RKO (cell line): ENCODE data around the gene SPPL2A.
"Not testable (repeated sequence)": the region's sequence is repeated elsewhere in the genome, so short reads cannot be mapped to it uniquely, and the experiment has no call there.

ENCODE experiments used
- DNase-seq: peaks from one replicate; pipeline ENCODE4 v3.0.0-alpha.2; 2016; ENCODE audit warnings: low spot score

The SPPL2A gene, protein sequence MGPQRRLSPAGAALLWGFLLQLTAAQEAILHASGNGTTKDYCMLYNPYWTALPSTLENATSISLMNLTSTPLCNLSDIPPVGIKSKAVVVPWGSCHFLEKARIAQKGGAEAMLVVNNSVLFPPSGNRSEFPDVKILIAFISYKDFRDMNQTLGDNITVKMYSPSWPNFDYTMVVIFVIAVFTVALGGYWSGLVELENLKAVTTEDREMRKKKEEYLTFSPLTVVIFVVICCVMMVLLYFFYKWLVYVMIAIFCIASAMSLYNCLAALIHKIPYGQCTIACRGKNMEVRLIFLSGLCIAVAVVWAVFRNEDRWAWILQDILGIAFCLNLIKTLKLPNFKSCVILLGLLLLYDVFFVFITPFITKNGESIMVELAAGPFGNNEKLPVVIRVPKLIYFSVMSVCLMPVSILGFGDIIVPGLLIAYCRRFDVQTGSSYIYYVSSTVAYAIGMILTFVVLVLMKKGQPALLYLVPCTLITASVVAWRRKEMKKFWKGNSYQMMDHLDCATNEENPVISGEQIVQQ

DNA sequence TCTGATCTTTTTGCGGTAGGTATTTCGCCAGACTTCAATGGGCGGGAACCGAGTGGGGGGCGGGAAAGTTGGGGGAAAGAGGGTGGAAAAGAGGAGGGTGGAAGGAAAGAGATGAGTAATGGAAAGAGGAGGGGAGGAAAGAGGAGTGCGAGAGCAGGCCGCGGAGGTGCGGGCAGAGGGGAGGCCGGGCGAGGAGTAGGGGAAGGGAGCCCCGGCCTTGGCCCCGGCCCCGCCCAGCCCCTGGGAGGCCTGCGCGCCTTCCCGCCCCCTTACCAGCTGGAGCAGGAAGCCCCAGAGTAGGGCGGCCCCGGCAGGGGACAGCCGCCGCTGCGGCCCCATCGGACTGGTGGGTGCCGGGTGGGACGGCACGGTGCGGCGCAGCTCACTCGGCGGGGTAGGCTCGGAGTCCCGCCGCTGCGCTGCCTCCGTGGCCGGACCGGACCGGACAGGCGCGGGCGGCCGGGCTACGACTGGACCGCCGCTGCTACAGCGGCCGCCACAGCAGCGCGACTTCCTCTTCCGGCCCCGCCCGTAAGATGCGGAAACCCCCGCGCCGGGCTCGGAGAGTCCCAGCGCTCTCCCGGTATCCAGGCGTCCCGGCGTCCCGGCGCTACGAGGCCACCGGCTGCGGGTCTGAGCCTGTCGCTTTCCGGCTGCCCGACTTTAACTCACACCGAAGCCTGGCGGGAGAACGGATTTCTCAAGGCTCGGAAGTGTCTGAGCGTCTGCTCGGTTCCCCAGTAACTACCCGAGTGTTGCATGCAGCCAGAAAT is at the start of gene SPPL2A:
SPPL2A (minus strand) TSS at position 512 of the 773 bp plus-strand sequence; CDS start at position 339, 173 bp downstream.
- peak; percentile 91 for DNase-seq

DNA sequence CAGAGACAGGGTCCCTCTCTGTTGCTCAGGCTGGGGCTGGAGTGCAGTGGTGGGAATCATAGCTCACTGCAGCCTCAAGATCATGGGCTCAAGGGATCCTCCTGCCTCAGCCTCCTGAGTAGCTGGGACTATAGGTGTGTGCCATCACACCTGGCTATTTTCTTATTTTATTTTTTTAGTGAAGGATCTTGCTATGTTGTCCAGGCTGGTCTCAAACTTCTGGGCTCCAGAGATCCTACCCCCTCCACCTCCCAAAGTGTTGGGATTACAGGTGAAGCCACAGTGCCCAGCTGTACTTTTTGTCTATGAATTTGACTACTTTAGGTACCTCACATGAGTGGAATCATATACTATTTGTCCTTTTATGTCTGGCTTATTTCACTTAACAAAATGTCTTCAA is 49.1 kb upstream of the SPPL2A start:
- DNase-seq: no peak

DNA sequence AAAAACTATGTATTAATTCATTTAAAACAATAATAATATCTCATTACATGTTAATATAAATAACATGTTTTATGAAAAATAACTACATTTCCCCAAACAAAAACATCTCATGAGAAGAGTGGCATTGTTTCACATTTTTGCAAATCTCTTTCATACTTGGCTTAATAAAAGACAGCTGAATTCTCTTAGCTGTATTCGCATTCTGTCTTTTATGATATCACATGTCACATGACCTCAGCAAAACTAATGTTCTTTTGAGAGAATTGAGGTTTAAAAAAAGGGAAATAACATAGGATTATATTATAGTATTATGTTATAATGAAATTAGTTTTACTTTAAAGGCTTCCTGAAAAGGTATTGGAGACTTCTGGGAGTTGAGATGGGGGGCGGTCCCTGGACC is 48.4 kb upstream of the SPPL2A start:
- DNase-seq: no peak

DNA sequence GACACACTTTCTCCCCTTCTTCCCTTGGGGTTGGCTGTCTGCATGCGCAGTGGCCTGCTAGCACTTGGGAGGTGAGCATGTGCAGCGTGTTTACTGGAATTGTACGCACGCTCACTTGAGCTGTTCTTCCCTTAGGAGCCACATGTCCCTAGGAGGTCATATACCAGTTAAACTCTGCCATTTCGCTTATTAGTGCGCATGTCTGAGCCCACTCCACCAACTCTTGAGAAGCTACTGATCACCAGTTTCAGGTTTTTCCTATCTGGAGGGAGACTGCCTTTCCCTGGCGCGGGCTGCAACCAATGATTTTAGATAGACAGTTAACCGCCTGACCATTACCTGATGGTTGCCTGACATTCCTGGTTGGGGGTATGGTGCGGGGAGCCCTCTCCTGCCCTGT is 47.6 kb upstream of the SPPL2A start:
- no peak for DNase-seq

DNA sequence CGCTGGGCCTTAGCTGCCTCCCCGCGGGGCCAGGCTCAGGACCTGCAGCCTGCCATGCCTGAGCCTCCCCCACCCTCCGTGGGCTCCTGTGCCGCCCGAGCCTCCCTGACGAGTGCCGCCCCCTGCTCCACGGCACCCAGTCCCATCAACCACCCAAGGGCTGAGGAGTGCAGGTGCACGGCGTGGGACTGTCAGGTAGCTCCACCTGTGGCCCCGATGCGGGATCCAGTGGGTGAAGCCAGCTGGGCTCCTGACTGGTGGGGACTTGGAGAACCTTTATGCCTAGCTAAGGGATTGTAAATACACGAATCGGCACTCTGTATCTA is 46.6 kb upstream of the SPPL2A start:
- not testable (repeated sequence) for DNase-seq

DNA sequence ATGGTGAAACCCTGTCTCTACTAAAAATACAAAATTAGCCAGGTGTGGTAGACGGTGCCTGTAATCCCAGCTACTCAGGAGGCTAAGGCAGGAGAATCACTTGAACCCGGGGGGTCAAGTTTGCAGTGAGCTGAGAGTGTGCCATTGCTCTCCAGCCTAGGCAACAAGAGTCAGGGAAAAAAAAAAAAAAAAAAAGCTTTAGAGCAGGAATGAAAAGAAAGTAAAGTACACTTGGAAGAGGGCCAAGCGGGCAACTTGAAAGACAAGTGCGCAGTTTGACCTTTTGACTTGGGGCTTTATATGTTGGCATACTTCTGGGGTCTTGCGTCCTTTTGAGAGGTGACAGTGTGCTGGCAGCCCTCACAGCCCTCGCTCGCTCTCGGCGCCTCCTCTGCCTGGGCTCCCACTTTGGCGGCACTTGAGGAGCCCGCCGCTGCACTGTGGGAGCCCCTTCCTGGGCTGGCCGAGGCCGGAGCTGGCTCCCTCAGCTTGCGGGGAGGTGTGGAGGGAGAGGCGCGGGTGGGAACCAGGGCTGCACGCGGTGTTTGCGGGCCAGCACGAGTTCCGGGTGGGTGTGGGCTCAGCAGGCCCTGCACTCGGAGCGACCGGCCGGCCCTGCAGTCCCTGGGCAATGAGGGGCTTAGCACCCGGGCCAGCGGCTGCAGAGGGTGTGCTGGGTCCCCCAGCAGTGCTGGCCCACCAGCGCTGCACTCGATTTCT is 46.1 kb upstream of the SPPL2A start:
- DNase-seq: not testable (repeated sequence)

DNA sequence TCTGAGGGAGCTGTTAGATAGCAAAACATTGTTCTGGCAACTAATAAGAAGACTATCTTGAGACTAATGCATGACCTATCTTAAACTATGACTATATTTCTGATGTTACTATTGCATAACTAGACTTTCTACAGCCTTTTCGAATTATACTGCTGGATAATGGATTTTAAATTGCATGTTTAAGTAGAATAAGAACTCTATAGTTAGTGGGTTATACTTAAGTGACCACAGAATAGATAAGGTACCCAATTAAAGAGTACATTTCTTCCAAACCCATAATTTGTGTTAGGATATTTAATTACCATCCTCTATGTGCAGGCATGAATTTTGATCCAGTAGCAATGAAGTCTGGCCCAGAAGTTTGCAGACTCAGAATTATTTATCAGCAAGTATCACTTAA is 44.6 kb upstream of the SPPL2A start:
- no peak for DNase-seq

DNA sequence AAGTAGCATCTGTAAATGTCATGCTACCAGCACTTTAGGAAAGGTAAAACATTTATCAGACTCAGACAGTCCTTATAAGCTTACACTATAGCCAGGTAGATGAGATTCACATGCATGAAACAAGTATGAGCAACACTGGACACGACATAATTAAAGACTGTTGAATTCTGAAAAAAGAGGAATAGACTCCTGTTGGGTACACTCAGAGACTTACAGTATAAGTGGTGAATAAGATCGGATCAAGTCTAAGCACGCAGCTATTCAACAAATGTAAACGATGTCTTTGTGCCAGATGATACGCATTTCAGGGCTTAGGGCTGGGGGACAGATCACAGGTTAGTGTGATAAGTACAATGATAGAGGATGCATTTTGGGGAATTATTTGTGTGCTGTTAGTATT is 43.2 kb upstream of the SPPL2A start:
- no peak for DNase-seq

DNA sequence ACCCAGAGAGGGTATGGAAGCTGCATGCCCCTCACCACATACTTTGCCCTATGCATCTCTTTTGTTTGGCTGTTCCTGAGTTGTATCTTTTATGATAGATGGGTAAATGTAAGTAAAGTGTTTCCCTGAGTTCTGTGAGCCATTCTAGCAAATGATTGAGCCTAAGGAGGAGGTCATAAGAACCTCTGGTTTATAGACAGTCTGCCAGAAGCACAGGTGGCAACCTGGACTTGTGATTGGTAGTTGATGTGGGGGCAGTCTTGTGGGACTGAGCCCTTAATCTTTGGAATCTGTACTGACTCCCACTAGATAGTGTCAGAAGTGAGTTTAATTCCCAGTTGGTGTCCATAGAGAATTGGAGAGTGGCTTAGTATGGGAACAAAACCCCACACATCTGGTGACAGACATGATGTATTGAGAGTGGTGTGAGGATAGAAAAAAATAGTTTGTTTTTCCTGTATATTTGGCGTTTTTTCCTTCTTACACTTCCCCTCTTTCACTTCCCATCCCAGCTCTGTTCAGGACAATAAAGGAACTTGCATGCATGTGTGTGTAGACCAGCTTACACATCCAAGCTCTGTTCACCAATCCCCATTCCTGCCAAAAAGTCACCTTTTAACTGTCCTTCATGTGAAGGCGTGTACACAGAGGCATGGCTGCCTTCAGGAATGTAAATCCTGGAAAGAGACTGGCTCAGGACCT is 38.1 kb upstream of the SPPL2A start:
- no peak for DNase-seq

DNA sequence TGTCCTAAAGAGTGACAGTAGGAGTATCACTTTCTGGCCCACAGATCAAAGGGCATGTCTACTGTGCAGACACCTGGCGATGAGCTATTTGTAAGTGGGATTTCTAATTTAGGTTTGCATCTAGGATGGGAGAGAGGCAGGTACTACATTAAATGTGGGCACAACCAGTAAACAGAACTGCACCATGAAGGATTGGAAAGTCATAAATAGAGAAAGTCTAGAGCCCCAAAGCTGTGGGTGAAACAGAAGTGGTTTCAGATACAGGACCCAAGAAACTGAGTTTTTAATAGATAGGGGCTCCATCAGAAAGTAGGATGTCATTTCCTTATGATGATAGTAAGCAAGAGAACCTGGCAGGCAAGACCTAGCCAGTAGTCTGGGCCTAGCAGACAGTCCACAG is 35.2 kb upstream of the SPPL2A start:
- DNase-seq: no peak

DNA sequence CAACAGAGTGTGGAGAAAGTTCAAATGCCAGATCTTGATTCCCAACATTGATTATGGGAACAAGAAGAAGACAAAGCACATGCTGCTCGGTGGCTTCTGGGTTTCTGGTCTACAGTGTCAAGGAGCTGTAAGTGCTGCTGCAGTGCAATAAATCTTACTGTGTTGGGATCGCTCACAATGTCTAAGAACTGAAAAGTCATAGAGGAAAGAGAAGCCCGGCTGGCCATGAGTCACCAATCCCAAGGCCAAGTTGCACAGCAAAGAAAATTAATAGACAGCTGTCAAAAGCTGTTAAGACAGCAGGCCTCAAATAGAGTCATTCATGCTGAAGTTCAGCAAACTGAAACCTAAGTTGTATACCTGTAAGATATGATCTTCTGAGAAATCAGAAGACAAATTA is 33.2 kb upstream of the SPPL2A start:
- peak; percentile 45 for DNase-seq

DNA sequence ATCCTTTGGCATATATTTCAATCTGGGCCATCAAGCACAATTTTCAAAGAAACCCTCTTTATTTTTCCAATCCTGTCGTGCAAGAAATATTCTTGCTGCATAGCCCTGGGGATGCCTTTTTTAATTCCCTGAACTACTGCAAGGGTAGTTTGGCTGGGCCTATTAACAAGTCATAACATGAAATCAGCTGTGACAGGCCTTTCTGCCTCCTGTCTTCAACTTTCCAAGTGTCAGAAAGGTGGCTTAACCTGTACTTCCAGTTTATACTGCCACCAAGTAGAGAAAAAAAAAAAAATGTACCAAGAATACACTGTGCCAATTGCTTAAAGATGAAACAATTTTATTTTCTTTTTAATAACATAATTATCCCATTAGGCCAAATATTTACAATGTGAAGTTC is 32.4 kb upstream of the SPPL2A start:
- DNase-seq: no peak

DNA sequence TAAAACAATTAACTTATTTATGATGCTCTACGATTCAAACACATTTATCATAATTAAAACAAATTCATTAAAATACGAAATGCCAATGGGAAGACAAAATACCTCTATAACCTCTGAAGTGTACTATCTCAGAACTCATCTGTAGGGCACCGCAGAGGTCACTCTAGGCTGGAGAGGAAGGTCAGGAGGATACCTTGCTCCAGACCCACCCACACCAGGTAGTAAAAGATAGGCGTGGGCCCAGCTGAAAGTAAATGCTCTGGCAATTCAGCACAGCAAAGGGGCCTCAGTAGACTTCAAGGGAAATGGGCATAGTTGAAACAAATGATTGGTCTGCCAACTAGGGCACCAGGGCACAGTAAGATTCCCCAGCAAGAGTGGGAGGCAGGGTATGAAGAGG is 26.0 kb upstream of the SPPL2A start:
- DNase-seq: no peak

DNA sequence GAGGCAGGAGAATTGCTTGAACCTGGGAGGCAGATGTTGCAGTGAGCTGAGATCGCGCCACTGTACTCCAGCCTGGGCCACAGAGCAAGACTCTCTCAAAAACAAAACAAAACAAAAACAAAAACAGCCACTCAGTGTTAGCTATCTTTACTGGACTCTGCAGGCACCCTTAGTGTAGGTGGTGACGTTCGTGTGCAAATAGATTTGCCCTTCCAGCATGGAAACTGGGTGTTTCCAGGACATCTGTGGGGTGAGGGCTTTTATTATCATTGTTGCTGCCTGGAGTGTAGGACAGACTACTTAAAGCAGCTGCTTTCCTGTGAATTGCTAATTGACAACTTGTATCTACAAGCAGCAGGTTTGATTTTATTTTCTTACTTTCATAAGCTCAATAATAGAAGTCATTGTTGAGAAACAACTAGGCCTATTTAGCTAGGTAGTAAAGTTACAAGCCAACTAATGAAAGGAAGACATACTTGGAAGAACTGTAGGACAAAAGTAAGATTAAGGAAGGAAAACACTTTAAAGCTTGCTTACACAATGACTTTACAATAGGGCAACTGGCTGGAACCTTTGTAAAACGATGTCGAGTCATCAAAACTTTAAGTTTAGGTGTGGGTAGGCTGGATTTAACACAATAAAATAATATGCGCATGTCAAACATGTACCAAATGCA is 25.4 kb upstream of the SPPL2A start:
- DNase-seq: no peak

DNA sequence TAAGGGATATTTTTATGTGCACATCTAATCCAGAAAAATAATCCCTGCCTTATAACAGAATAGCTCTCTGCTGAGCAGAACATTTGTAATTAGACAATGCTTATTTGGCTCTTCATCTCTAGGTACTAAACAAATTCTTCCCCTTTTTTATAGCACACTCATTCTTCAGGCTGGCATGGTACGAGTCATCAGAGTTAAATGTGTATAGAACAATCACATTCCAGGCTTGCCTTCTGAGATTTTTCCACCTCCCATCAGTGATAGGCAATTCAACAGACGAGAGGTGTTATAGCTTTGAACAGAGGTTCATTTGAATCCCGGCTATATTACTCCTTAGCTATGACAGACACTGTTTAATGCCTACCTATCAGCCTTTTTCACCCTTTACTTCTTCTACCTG is 21.4 kb upstream of the SPPL2A start:
- no peak for DNase-seq

DNA sequence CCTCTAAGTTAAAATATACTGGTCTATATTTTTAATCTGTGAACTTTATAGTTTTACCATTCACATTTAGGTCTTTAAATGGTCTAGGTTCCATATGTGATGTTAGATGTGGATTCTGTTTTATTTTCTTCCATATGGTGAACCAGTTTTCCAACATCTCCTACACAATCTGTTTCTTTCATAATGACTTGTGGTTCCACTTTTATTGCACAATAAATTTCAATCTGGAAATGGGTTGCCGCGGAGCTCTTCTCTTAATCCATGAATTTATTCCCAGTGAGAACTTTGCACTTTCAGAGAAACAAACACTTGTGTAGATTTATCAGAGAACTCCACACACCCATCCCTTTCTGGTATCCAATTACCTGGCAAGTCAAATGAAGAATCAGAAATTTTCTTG is 20.9 kb upstream of the SPPL2A start:
- DNase-seq: no peak

DNA sequence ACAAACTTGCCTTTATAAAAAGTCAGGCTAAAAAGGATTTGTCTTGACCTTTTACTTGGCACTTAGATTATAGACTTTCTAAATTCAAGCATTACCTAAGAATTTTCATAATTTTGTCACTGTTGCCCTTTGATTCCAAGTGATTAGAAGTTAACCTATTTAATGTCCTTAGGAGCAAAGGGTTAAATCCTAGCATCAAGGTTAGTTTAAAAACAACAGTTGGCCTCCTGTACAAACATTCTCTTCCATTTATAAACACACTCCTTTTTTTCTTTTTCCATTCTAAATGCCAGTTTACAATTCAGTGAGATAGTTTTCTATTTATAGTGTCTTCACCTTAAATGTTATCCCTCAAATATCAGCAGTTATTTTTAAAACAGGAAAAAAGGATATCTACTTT is 18.4 kb upstream of the SPPL2A start:
- no peak for DNase-seq

DNA sequence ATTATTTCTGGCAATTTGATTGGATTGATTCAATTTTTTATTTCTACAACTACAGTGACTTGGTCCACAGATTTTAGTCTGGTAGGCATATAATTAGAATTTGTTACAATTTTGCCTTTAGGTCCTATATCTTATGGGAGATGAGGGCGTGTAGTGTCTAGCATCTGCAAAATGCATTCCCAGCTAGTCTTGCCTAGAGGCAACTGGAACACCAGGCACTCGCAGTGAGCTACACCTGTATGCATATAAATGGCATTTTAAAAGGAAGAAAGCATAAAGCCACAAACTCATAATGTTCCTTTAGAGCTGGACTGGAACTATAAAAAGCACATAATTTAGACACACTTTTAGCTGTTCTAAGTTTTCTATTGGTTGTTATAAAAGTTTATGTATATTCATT is 17.9 kb upstream of the SPPL2A start:
- no peak for DNase-seq

DNA sequence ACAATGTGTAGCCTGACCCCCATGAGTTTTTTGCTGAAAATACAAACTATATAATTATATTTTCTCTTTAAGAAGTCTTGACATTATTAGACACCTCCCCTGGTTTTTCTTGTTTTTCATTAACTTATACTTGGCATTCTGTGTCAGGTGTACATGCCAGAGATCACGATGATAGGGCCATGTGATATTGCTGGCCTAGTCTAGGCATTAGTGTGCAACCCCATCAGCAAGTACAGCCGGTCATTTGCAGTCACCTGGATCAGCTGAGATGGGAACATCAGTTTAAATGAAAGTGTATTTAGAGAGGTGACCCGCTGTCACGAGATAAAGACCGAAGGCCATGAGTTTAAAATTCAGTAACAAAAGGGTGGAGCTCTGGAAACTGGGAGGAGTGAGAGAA is 12.6 kb upstream of the SPPL2A start:
- no peak for DNase-seq

DNA sequence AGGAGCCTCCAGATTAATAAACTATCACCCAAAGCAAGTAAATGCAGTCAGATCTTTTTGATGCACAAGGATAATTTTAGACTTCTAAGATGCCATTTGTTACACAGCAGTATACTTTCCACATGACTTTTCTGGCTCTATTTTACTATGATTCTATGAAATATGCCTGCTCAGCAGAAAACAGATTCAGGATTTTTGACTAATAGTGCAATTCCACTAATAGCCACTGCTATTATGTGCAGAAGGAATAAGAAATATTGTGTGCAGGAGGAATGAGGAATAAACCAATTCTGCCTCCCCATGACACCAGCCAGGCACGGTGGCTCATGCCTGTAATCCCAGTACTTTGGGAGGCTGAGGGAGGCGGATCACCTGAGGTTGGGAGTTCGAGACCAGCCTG is 11.5 kb upstream of the SPPL2A start:
- no peak for DNase-seq

DNA sequence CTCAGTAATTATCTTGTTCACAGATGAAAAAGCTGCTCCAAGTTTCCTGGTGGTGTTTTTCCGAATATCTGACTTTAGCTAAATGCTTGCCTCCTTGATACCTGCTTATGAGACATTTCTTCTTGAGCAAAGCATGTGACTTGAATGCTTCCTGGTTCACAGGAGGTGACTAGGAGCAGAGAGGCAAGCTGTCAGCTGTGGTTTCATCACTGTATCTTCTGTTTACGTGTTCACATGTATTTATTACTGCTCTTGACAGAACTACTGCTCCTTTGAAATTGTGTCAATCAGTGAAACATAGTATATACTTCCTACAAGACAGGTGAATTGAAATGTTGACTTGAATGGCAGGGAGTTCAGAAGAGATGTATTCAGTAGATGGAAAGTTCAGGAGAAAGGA is 8.9 kb upstream of the SPPL2A start:
- no peak for DNase-seq

DNA sequence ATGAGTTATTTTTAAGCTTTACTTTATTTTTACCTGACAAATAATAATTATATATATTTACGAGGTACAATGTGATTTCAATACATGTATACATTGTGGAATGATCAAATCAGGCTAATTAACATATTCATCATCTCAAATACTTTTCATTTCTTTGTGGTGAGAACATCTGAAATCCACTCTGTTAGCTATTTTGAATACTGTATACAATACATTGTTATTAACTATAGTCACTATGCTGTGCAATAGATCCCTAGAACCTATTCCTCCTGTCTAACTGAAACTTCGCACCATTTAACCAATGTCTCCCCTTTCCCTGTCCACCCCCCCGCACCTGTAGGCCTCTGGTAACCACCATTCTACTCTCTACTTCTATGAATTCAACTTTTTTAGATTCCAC is 7.9 kb upstream of the SPPL2A start:
- no peak for DNase-seq
